Fibroblast of lung (primary cell): ENCODE data around the gene ANO10. TPM values are rescaled to one million over a fixed set of nuclear protein-coding genes. Genes with fewer than 3 reads are reported as not detected.
A peak's percentile ranks its signal among the peaks of the same experiment; 100 is the strongest.

ENCODE experiments used
- DNase-seq, 2 donors: peaks; one replicate each; pipeline versions ENCODE4 v3.0.0 to v3.0.0-alpha.2; 2010; ENCODE audit warnings: low read depth in 2 of 2
- H2AFZ ChIP-seq: 2 replicates; pipeline ENCODE4 v1.5.1; 2012; ENCODE audit warnings: low read length, control low read depth, inconsistent platforms
- H3K27ac ChIP-seq: 2 replicates; pipeline ENCODE4 v1.5.1; 2011; ENCODE audit warnings: low read length, control low read depth; ENCODE audit not compliant: insufficient read depth
- H3K27me3 ChIP-seq: 2 replicates; pipeline ENCODE4 v1.5.1; 2011; ENCODE audit warnings: mild to moderate bottlenecking, low read length; ENCODE audit not compliant: control insufficient read depth, insufficient read depth
- H3K36me3 ChIP-seq: 2 replicates; pipeline ENCODE4 v1.5.1; 2011; ENCODE audit warnings: low read length; ENCODE audit not compliant: control insufficient read depth, insufficient read depth
- H3K4me1 ChIP-seq: 2 replicates; pipeline ENCODE4 v1.5.1; 2011; ENCODE audit warnings: low read length; ENCODE audit not compliant: control insufficient read depth, insufficient read depth; ENCODE audit errors: extremely low read depth
- H3K4me2 ChIP-seq: 2 replicates; pipeline ENCODE4 v1.5.1; 2011; ENCODE audit warnings: low read length, control low read depth; ENCODE audit not compliant: insufficient read depth; ENCODE audit errors: extremely low read depth
- H3K4me3 ChIP-seq, 4 experiments: fragments of 200-600 bp in 1 of 4; sonication (generic) in 1 of 4; replicated peaks in 1 of 4; 2 replicates each; pipeline ENCODE4 v1.5.1; 2011 to 2016; ENCODE audit warnings: low read length in 4 of 4, low read depth in 3 of 4, mild to moderate bottlenecking in 3 of 4, control low read depth in 2 of 4, inconsistent platforms in 1 of 4, mixed read lengths in 1 of 4; ENCODE audit not compliant: insufficient read depth in 1 of 4; ENCODE audit errors: control extremely low read depth in 1 of 4
- H3K79me2 ChIP-seq: 2 replicates; pipeline ENCODE4 v1.5.1; 2012; ENCODE audit warnings: mild to moderate bottlenecking, low read length, inconsistent platforms; ENCODE audit not compliant: control insufficient read depth, insufficient read depth
- H3K9ac ChIP-seq: 2 replicates; pipeline ENCODE4 v1.5.1; 2011; ENCODE audit warnings: mild to moderate bottlenecking, low read length, control low read depth; ENCODE audit not compliant: insufficient read depth
- H3K9me3 ChIP-seq: 2 replicates; pipeline ENCODE4 v1.5.1; 2012; ENCODE audit warnings: low read depth, low read length; ENCODE audit not compliant: control insufficient read depth, insufficient read depth
- H4K20me1 ChIP-seq: 2 replicates; pipeline ENCODE4 v1.5.1; 2011; ENCODE audit warnings: low read length; ENCODE audit not compliant: control insufficient read depth, insufficient read depth; ENCODE audit errors: extremely low read depth
- CTCF ChIP-seq, 2 donors: IDR thresholded peaks in 1 of 2; conservative IDR thresholded peaks in 1 of 2; 1 replicate in 1 of 2; 2 replicates in 1 of 2; pipeline ENCODE4 v1.5.1; 2011 to 2012; ENCODE audit warnings: low read length in 2 of 2, control low read depth in 1 of 2, inconsistent platforms in 1 of 2, low read depth in 1 of 2, mild to moderate bottlenecking in 1 of 2
- EZH2 ChIP-seq: IDR thresholded peaks from 2 replicates; pipeline ENCODE4 v1.5.1; 2012; ENCODE audit warnings: low read length, control low read depth, mild to moderate bottlenecking; ENCODE audit errors: missing control alignments
- polyA plus RNA-seq, 2 donors: library from polyadenylated mRNA; depleted of rRNA in 1 of 2; stranded (reverse) in 1 of 2; unstranded in 1 of 2; fragments of >200 nt; gene quantifications; 2 replicates each; pipeline ENCODE4 v1.2.1, GENCODE V29; 2011 to 2012; ENCODE audit warnings: missing spikeins in 1 of 2
- total RNA-seq: library from RNA; depleted of rRNA; stranded (reverse); fragments of >200 nt; gene quantifications from 2 replicates; pipeline ENCODE4 v1.2.1, GENCODE V29; 2014

ANO10 gene
- total and polyA plus RNA-seq, 2 donors (not counting 1 experiment from before 2014, with no cell fraction given) = 103 to 138 TPM

DNA sequence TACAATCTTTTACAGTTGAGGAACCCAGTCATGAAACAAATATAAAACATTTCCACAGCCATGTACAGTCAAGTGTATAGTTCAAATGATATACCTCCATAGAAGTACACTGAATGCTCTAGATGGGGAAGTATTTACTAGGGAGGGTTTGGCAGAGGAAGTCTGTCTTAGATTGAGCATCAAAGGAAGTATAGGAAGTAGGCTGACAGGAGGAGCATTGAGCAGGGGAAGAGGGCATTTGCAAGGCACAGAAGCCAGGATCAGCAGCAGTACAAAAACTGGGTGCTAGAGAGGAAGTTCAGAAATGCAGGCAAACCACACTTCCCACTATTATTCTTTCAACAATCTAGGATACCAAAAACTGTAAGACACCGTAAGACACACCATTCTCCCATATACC, 122.6 kb downstream of the ANO10 start:
- H4K20me1 ChIP-seq = no peaks in the 10 kb centered on the region
- H3K4me2 ChIP-seq = no peak overlapping the region
- H3K27ac ChIP-seq = no peak overlapping the region
- DNase-seq = no peak
- TF ChIP-seq CTCF (conservative IDR thresholded peaks at IDR 0.05 in 1 of 2, IDR thresholded peaks at IDR 0.05 in 1 of 2; ENCODE audit: low read depth in 1 of 2, low read length in 2 of 2) = no peak
- no peak for TF ChIP-seq EZH2
- no peaks in the 10 kb centered on the region for H3K27me3 ChIP-seq
- H3K36me3 ChIP-seq = no peaks in the 10 kb centered on the region
- no peaks in the 10 kb centered on the region for H3K9me3 ChIP-seq
- no peaks in the 10 kb centered on the region for H3K79me2 ChIP-seq
- H3K4me3 ChIP-seq = no peak overlapping the region
- no peak overlapping the region for H3K9ac ChIP-seq
- peaks cover 6% of the 10 kb centered on the region for H3K4me1 ChIP-seq
- H2AFZ ChIP-seq = no peak overlapping the region

DNA sequence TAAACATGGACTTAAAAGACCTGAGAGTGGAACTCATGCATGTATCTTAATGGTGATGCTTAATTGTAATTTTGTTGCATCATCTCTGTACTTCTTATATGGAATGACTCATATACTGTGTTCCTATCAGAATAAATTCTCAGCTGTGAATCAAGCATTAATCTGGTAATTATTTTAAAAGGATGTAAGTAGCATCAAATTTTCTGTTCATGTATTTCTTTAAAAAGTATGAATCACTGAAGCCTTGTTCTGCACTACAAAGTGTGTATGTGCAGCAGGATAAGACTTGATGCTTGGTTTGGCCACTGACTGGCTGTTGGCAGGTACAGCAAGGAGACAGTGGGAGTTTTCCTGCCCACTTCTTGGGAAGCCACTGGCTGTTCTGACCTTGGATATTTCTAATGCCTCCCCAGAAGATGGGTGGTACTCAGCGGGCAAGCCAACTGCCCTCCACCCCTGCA, 123.9 kb downstream of the ANO10 start:
- Histone ChIP-seq H3K27ac (no peak overlapping the region), H3K4me1 (peaks cover 6% of the 10 kb centered on the region), H3K4me3 (no peak overlapping the region), H2AFZ (no peak overlapping the region), H3K36me3 (no peaks in the 10 kb centered on the region), H3K27me3 (no peaks in the 10 kb centered on the region), H3K9me3 (no peaks in the 10 kb centered on the region), H4K20me1 (no peaks in the 10 kb centered on the region), H3K79me2 (no peaks in the 10 kb centered on the region), H3K9ac (no peak overlapping the region), H3K4me2 (no peak overlapping the region)
- DNase-seq = peak; percentile 38 to 84
- TF ChIP-seq CTCF (conservative IDR thresholded peaks at IDR 0.05 in 1 of 2, IDR thresholded peaks at IDR 0.05 in 1 of 2; ENCODE audit: low read depth in 1 of 2, low read length in 2 of 2) = no peak
- TF ChIP-seq EZH2 = no peak

DNA sequence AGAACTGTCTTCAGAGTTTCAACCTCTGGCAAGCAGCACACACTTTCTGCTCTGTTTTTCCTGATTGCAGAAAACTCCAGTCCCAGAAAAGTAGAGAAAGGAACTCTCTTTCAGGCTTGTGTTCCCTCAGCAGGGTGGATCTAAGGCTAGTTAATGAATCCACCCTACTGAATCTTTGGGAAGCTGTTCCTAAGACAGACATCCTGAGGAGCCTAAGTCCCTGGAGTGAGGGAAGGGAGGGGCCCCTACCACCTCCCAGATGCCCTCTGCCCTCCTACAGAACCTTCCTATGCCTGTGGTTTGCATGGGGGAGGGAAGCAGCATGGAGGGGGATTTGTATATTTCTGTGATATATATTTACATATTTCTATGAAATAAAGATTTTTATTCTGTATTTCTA, 124.4 kb downstream of the ANO10 start:
- H3K9ac ChIP-seq = no peak overlapping the region
- no peak overlapping the region for H3K4me3 ChIP-seq
- no peak overlapping the region for H3K27ac ChIP-seq
- H3K27me3 ChIP-seq = no peaks in the 10 kb centered on the region
- no peak overlapping the region for H2AFZ ChIP-seq
- TF ChIP-seq CTCF (conservative IDR thresholded peaks at IDR 0.05 in 1 of 2, IDR thresholded peaks at IDR 0.05 in 1 of 2; ENCODE audit: low read depth in 1 of 2, low read length in 2 of 2) = no peak
- no peak for TF ChIP-seq EZH2
- DNase-seq = no peak
- H3K36me3 ChIP-seq = no peaks in the 10 kb centered on the region
- no peaks in the 10 kb centered on the region for H3K79me2 ChIP-seq
- no peaks in the 10 kb centered on the region for H4K20me1 ChIP-seq
- no peak overlapping the region for H3K4me2 ChIP-seq
- peaks cover 6% of the 10 kb centered on the region for H3K4me1 ChIP-seq
- no peaks in the 10 kb centered on the region for H3K9me3 ChIP-seq
